HG03432 (cell line): ENCODE measurements around the gene ZNF433.
A peak's percentile ranks its signal among the peaks of the same experiment; 100 is the strongest.
"Not testable (repeated sequence)": the region's sequence is repeated elsewhere in the genome, so short reads cannot be mapped to it uniquely, and the experiment has no call there.

Experiments used
- ATAC-seq: cut with Tn5 transposase; IDR thresholded peaks from one replicate; pipeline ENCODE4 v1.9.1; 2021; ENCODE audit warnings: mild to moderate bottlenecking, moderate library complexity; ENCODE audit not compliant: unreplicated experiment

ZNF433 gene

GRCh38 chr19:11991921-11992320 is 43.6 kb downstream of the ZNF433 start:
- ATAC-seq: not testable (repeated sequence)

GRCh38 chr19:11989112-11989456 is 46.4 kb downstream of the ZNF433 start:
- no peak for ATAC-seq

GRCh38 chr19:11987405-11988281 is 47.8 kb downstream of the ZNF433 start:
- ATAC-seq: peak; percentile 83

GRCh38 chr19:11986754-11987153 is 48.7 kb downstream of the ZNF433 start:
- ATAC-seq: no peak

GRCh38 chr19:11984986-11985385 is 50.5 kb downstream of the ZNF433 start:
- no peak for ATAC-seq

- ATAC-seq: no peak
These were observed 53.0 kb downstream of the ZNF433 start for GRCh38 chr19:11982526-11982925.

GRCh38 chr19:11979527-11979926 is 56.0 kb downstream of the ZNF433 start:
- ATAC-seq: no peak

GRCh38 chr19:11978492-11979100 is 56.9 kb downstream of the ZNF433 start:
- ATAC-seq: no peak

GRCh38 chr19:11973019-11973810 is 62.3 kb downstream of the ZNF433 start:
- no peak for ATAC-seq

- no peak for ATAC-seq
These were observed 64.4 kb downstream of the ZNF433 start for GRCh38 chr19:11971041-11971440.

GRCh38 chr19:11970174-11970573 is 65.3 kb downstream of the ZNF433 start:
- no peak for ATAC-seq

- peak; percentile 84 for ATAC-seq
These were observed 70.4 kb downstream of the ZNF433 start, which contains the start of gene ZNF763 for GRCh38 chr19:11964858-11965645. Gene ZNF763, plus strand, starts transcription at chr19:11965040. Its CDS starts 169 bp downstream, at chr19:11965209.
